Fibroblast of lung (primary cell): ENCODE data around the gene KSR2. TPM values are rescaled to one million over a fixed set of nuclear protein-coding genes. Genes with fewer than 3 reads are reported as not detected.
A peak's percentile ranks its signal among the peaks of the same experiment; 100 is the strongest.

Source experiments
- DNase-seq, 2 donors: peaks; one replicate each; pipeline versions ENCODE4 v3.0.0 to v3.0.0-alpha.2; 2010; ENCODE audit warnings: low read depth in 2 of 2
- H2AFZ ChIP-seq: 2 replicates; pipeline ENCODE4 v1.5.1; 2012; ENCODE audit warnings: low read length, control low read depth, inconsistent platforms
- H3K27ac ChIP-seq: 2 replicates; pipeline ENCODE4 v1.5.1; 2011; ENCODE audit warnings: low read length, control low read depth; ENCODE audit not compliant: insufficient read depth
- H3K27me3 ChIP-seq: 2 replicates; pipeline ENCODE4 v1.5.1; 2011; ENCODE audit warnings: mild to moderate bottlenecking, low read length; ENCODE audit not compliant: control insufficient read depth, insufficient read depth
- H3K36me3 ChIP-seq: 2 replicates; pipeline ENCODE4 v1.5.1; 2011; ENCODE audit warnings: low read length; ENCODE audit not compliant: control insufficient read depth, insufficient read depth
- H3K4me1 ChIP-seq: 2 replicates; pipeline ENCODE4 v1.5.1; 2011; ENCODE audit warnings: low read length; ENCODE audit not compliant: control insufficient read depth, insufficient read depth; ENCODE audit errors: extremely low read depth
- H3K4me2 ChIP-seq: 2 replicates; pipeline ENCODE4 v1.5.1; 2011; ENCODE audit warnings: low read length, control low read depth; ENCODE audit not compliant: insufficient read depth; ENCODE audit errors: extremely low read depth
- H3K4me3 ChIP-seq, 4 experiments: fragments of 200-600 bp in 1 of 4; sonication (generic) in 1 of 4; replicated peaks in 1 of 4; 2 replicates each; pipeline ENCODE4 v1.5.1; 2011 to 2016; ENCODE audit warnings: low read length in 4 of 4, low read depth in 3 of 4, mild to moderate bottlenecking in 3 of 4, control low read depth in 2 of 4, inconsistent platforms in 1 of 4, mixed read lengths in 1 of 4; ENCODE audit not compliant: insufficient read depth in 1 of 4; ENCODE audit errors: control extremely low read depth in 1 of 4
- H3K79me2 ChIP-seq: 2 replicates; pipeline ENCODE4 v1.5.1; 2012; ENCODE audit warnings: mild to moderate bottlenecking, low read length, inconsistent platforms; ENCODE audit not compliant: control insufficient read depth, insufficient read depth
- H3K9ac ChIP-seq: 2 replicates; pipeline ENCODE4 v1.5.1; 2011; ENCODE audit warnings: mild to moderate bottlenecking, low read length, control low read depth; ENCODE audit not compliant: insufficient read depth
- H3K9me3 ChIP-seq: 2 replicates; pipeline ENCODE4 v1.5.1; 2012; ENCODE audit warnings: low read depth, low read length; ENCODE audit not compliant: control insufficient read depth, insufficient read depth
- H4K20me1 ChIP-seq: 2 replicates; pipeline ENCODE4 v1.5.1; 2011; ENCODE audit warnings: low read length; ENCODE audit not compliant: control insufficient read depth, insufficient read depth; ENCODE audit errors: extremely low read depth
- CTCF ChIP-seq, 2 donors: IDR thresholded peaks in 1 of 2; conservative IDR thresholded peaks in 1 of 2; 1 replicate in 1 of 2; 2 replicates in 1 of 2; pipeline ENCODE4 v1.5.1; 2011 to 2012; ENCODE audit warnings: low read length in 2 of 2, control low read depth in 1 of 2, inconsistent platforms in 1 of 2, low read depth in 1 of 2, mild to moderate bottlenecking in 1 of 2
- EZH2 ChIP-seq: IDR thresholded peaks from 2 replicates; pipeline ENCODE4 v1.5.1; 2012; ENCODE audit warnings: low read length, control low read depth, mild to moderate bottlenecking; ENCODE audit errors: missing control alignments
- polyA plus RNA-seq, 2 donors: library from polyadenylated mRNA; depleted of rRNA in 1 of 2; stranded (reverse) in 1 of 2; unstranded in 1 of 2; fragments of >200 nt; gene quantifications; 2 replicates each; pipeline ENCODE4 v1.2.1, GENCODE V29; 2011 to 2012; ENCODE audit warnings: missing spikeins in 1 of 2
- total RNA-seq: library from RNA; depleted of rRNA; stranded (reverse); fragments of >200 nt; gene quantifications from 2 replicates; pipeline ENCODE4 v1.2.1, GENCODE V29; 2014

The KSR2 gene
- total and polyA plus RNA-seq, 2 donors (not counting 1 experiment from before 2014, with no cell fraction given), result not detected

- Histone ChIP-seq H2AFZ (no peak overlapping the region), H3K27me3 (no peaks in the 10 kb centered on the region), H3K4me1 (no peaks in the 10 kb centered on the region), H3K79me2 (no peaks in the 10 kb centered on the region), H3K27ac (no peak overlapping the region), H3K9me3 (no peaks in the 10 kb centered on the region), H3K4me3 (no peak overlapping the region), H3K36me3 (no peaks in the 10 kb centered on the region), H3K4me2 (no peak overlapping the region), H4K20me1 (no peaks in the 10 kb centered on the region), H3K9ac (no peak overlapping the region)
- peak in 1 of 2 donors; percentile 36 for DNase-seq
- no peak for TF ChIP-seq EZH2
- no peak for TF ChIP-seq CTCF (conservative IDR thresholded peaks at IDR 0.05 in 1 of 2, IDR thresholded peaks at IDR 0.05 in 1 of 2; ENCODE audit: low read depth in 1 of 2, low read length in 2 of 2)
Measured at GRCh38 chr12:117489671-117490070, 479.1 kb downstream of the KSR2 start.

- Histone ChIP-seq H3K4me2 (no peak overlapping the region), H2AFZ (no peak overlapping the region), H4K20me1 (no peaks in the 10 kb centered on the region), H3K27ac (no peak overlapping the region), H3K79me2 (no peaks in the 10 kb centered on the region), H3K27me3 (no peaks in the 10 kb centered on the region), H3K4me1 (no peaks in the 10 kb centered on the region), H3K9ac (no peak overlapping the region), H3K36me3 (no peaks in the 10 kb centered on the region), H3K4me3 (no peak overlapping the region), H3K9me3 (no peaks in the 10 kb centered on the region)
- DNase-seq, result peak in 1 of 2 donors; percentile 87
- TF ChIP-seq EZH2 (no peak), CTCF (conservative IDR thresholded peaks at IDR 0.05 in 1 of 2, IDR thresholded peaks at IDR 0.05 in 1 of 2; ENCODE audit: low read depth in 1 of 2, low read length in 2 of 2) (no peak)
Measured at GRCh38 chr12:117486840-117487659, 481.7 kb downstream of the KSR2 start.

- Histone ChIP-seq H4K20me1 (no peaks in the 10 kb centered on the region), H3K4me2 (no peak overlapping the region), H3K79me2 (no peaks in the 10 kb centered on the region), H3K4me1 (no peaks in the 10 kb centered on the region), H3K9ac (no peak overlapping the region), H3K4me3 (no peak overlapping the region), H3K27me3 (no peaks in the 10 kb centered on the region), H2AFZ (no peak overlapping the region), H3K27ac (no peak overlapping the region), H3K36me3 (no peaks in the 10 kb centered on the region), H3K9me3 (no peaks in the 10 kb centered on the region)
- TF ChIP-seq CTCF (conservative IDR thresholded peaks at IDR 0.05 in 1 of 2, IDR thresholded peaks at IDR 0.05 in 1 of 2; ENCODE audit: low read depth in 1 of 2, low read length in 2 of 2), result no peak
- DNase-seq, result peak in 1 of 2 donors; percentile 36
Measured at GRCh38 chr12:117485984-117486839, 482.6 kb downstream of the KSR2 start.
